Measurements from ENCODE around the gene SLC34A3. TPM values are rescaled to one million over a fixed set of nuclear protein-coding genes. Genes with fewer than 3 reads are reported as not detected.

The SLC34A3 gene
- total RNA-seq, 3 donors from 2014 or later, result not detected

- intact Hi-C loops (cut with DNase I, micrococcal nuclease), result no loop called here
- no peaks in the 10 kb centered on the region for H3K9me3 ChIP-seq
- TF ChIP-seq, protein P1, sequence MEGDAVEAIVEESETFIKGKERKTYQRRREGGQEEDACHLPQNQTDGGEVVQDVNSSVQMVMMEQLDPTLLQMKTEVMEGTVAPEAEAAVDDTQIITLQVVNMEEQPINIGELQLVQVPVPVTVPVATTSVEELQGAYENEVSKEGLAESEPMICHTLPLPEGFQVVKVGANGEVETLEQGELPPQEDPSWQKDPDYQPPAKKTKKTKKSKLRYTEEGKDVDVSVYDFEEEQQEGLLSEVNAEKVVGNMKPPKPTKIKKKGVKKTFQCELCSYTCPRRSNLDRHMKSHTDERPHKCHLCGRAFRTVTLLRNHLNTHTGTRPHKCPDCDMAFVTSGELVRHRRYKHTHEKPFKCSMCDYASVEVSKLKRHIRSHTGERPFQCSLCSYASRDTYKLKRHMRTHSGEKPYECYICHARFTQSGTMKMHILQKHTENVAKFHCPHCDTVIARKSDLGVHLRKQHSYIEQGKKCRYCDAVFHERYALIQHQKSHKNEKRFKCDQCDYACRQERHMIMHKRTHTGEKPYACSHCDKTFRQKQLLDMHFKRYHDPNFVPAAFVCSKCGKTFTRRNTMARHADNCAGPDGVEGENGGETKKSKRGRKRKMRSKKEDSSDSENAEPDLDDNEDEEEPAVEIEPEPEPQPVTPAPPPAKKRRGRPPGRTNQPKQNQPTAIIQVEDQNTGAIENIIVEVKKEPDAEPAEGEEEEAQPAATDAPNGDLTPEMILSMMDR (IDR thresholded peaks at IDR 0.05), result no peak
- no peak for DNase-seq
- peaks cover 4% of the 10 kb centered on the region for H3K36me3 ChIP-seq (ENCODE audit: low read depth)
- ATAC-seq, result no peak
- no peak overlapping the region for H3K4me3 ChIP-seq
- H3K4me1 ChIP-seq (ENCODE audit: low read depth), result peaks cover 28% of the 10 kb centered on the region
Observed at GRCh38 chr9:137243626-137244485, 13.2 kb downstream of the SLC34A3 start.

- Histone ChIP-seq H3K4me3 (no peak overlapping the region), H3K9me3 (no peaks in the 10 kb centered on the region), H3K4me1 (ENCODE audit: low read depth) (peaks cover 19% of the 10 kb centered on the region), H3K36me3 (ENCODE audit: low read depth) (peaks cover 4% of the 10 kb centered on the region)
- ATAC-seq (no peak), DNase-seq (no peak)
- intact Hi-C loops (cut with DNase I, micrococcal nuclease), result no loop called here
- TF ChIP-seq, protein P1 (IDR thresholded peaks at IDR 0.05), result no peak
Observed at GRCh38 chr9:137244486-137245449, 14.1 kb downstream of the SLC34A3 start.

DNA sequence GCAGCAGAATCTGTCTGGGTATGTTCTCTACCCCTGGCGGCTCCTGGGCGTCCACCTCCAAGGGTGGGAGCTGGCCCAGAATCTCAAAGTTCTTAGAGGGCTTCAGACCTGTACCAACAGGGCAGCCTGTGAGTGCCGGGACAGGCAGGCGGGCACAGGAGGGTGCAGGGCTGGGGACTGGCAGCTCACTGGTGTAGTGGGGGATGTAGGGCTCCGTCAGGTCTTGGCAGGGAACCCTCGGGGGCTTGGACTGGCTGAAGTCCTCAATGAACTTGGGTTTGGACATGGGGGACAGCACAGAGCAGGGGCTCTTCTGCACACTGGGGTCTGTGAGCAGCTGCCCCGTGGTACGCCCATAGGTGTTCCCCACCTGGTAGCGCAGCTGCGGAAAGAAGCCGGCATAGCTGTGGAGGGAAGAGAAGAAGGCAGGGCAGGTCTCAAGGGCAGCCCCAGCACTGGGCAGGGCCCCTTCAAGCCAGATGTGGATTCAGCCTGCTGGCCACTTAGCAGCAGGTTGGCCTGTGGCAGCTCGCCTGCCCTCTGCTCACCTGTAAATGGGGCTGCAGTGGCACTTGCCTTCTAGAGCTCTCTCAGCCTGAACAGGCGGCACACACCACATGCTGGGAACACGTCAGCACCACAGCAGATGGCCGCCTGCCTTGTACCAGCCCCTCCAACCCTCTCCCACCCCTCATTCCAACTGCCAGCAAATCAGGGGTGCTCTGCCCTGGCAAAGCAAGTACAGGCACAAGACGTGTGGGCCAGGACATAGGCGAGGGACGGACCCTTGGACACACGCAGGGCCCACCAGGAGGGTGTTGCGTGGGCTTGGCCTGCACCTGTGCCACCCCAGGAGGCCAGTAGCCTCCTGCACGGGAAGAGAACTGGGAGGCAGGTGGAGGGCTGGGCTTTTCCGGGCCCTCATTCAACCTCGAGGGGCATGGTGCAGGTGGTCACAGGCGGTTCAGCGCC, 15.0 kb downstream of the SLC34A3 start:
- Histone ChIP-seq H3K9me3 (no peaks in the 10 kb centered on the region), H3K4me3 (no peak overlapping the region), H3K36me3 (ENCODE audit: low read depth) (peaks cover 4% of the 10 kb centered on the region), H3K4me1 (ENCODE audit: low read depth) (peaks cover 15% of the 10 kb centered on the region)
- ATAC-seq (no peak), DNase-seq (no peak)
- intact Hi-C loops (cut with DNase I, micrococcal nuclease), result no loop called here
- TF ChIP-seq, protein P1 (IDR thresholded peaks at IDR 0.05), result no peak

- ATAC-seq (no peak), DNase-seq (no peak)
- Histone ChIP-seq H3K4me3 (no peak overlapping the region), H3K9me3 (no peaks in the 10 kb centered on the region), H3K4me1 (ENCODE audit: low read depth) (peaks cover 9% of the 10 kb centered on the region), H3K36me3 (ENCODE audit: low read depth) (no peaks in the 10 kb centered on the region)
- TF ChIP-seq, protein P1 (IDR thresholded peaks at IDR 0.05), result no peak
- intact Hi-C loops (cut with DNase I, micrococcal nuclease), result no loop called here
Observed at GRCh38 chr9:137247135-137247915, 16.6 kb downstream of the SLC34A3 start.
